Gastroesophageal sphincter (tissue), 4 donors: ENCODE data around the gene FAAH2. TPM values are rescaled to one million over a fixed set of nuclear protein-coding genes. Genes with fewer than 3 reads are reported as not detected.

Experiments
- ATAC-seq: fragments of 150-250 bp; one replicate; pipeline ENCODE4 v1.9.1; 2016; ENCODE audit warnings: mild to moderate bottlenecking, moderate library complexity
- H3K27ac ChIP-seq, 4 donors: fragments of 200-600 bp; sonication (generic) in 3 of 4; 1 replicate in 3 of 4; 2 replicates in 1 of 4; pipeline ENCODE4 v1.5.1; 2016 to 2019
- H3K27me3 ChIP-seq: fragments of 200-600 bp; sonication (generic); one replicate; pipeline ENCODE4 v1.5.1; 2019
- H3K36me3 ChIP-seq, 2 donors: fragments of 200-600 bp; sonication (generic); one replicate each; pipeline ENCODE4 v1.5.1; 2019; ENCODE audit warnings: control low read depth in 1 of 2
- H3K4me1 ChIP-seq, 3 donors: fragments of 200-600 bp; sonication (generic); 1 replicate in 2 of 3; 2 replicates in 1 of 3; pipeline ENCODE4 v1.5.1; 2016 to 2019; ENCODE audit warnings: control low read depth in 2 of 3
- H3K4me3 ChIP-seq, 2 donors: fragments of 200-600 bp; sonication (generic); one replicate each; pipeline ENCODE4 v1.5.1; 2019; ENCODE audit warnings: mild to moderate bottlenecking in 1 of 2, moderate library complexity in 1 of 2
- H3K9me3 ChIP-seq, 3 donors: fragments of 200-600 bp; sonication (generic); one replicate each; pipeline ENCODE4 v1.5.1; 2017 to 2019; ENCODE audit warnings: control low read depth in 2 of 3
- CTCF ChIP-seq, 4 experiments: fragments of 200-600 bp in 2 of 4; fragments of 450-650 bp in 2 of 4; sonication (generic) in 1 of 4; IDR thresholded peaks; one replicate each; pipeline ENCODE4 v1.5.1; 2017 to 2019; ENCODE audit warnings: antibody characterized with exemption in 4 of 4, mild to moderate bottlenecking in 2 of 4, moderate library complexity in 2 of 4
- EP300 ChIP-seq: sonication (generic); formaldehyde crosslinking; IDR thresholded peaks from one replicate; pipeline ENCODE4 v1.6.1; 2017; ENCODE audit warnings: antibody characterized with exemption, mild to moderate bottlenecking
- POLR2A ChIP-seq, 2 donors: fragments of 450-650 bp; IDR thresholded peaks; one replicate each; pipeline ENCODE4 v1.6.1; 2017; ENCODE audit warnings: antibody characterized with exemption in 2 of 2, mild to moderate bottlenecking in 2 of 2, moderate library complexity in 1 of 2
- POLR2AphosphoS5 ChIP-seq: sonication (generic); formaldehyde crosslinking; IDR thresholded peaks from one replicate; pipeline ENCODE4 v1.6.1; 2017; ENCODE audit warnings: antibody characterized with exemption
- WGBS, 2 donors: methylation state at CpG; one replicate each; pipeline ENCODE4 v1.1.5; 2018; ENCODE audit warnings: low coverage in 1 of 2; 5-methylcytosine and 5-hydroxymethylcytosine counted together
- total RNA-seq, 4 donors: library from RNA; depleted of rRNA; stranded (reverse); fragments of >200 nt; gene quantifications; one replicate each; pipeline ENCODE4 v1.1.0, GENCODE V29; 2016

Gene FAAH2
- total RNA-seq, 4 donors from 2014 or later: 0.13 to 0.62 (median 0.42) TPM; not detected in 1

- TF ChIP-seq POLR2A (IDR thresholded peaks at IDR 0.05): no peak
- peak in 2 of 4 experiments; percentile 11 to 50 for TF ChIP-seq CTCF (IDR thresholded peaks at IDR 0.05)
- ATAC-seq: no peak
- no peaks in the 10 kb centered on the region for H3K4me1 ChIP-seq
- WGBS, 2 donors: 0% methylated on average over 1 of the region's 4 CpGs; no CpG with 5 or more reads in 1 of the 2 donors
- no peak overlapping the region for H3K27ac ChIP-seq
- H3K4me3 ChIP-seq: no peak overlapping the region
- no peaks in the 10 kb centered on the region for H3K27me3 ChIP-seq
- H3K36me3 ChIP-seq: no peaks in the 10 kb centered on the region
- H3K9me3 ChIP-seq: no peaks in the 10 kb centered on the region
Observed at GRCh38 chrX:57453901-57454300, 167.4 kb downstream of the FAAH2 start.

- no peaks in the 10 kb centered on the region for H3K9me3 ChIP-seq
- no peaks in the 10 kb centered on the region for H3K36me3 ChIP-seq
- no peak for TF ChIP-seq POLR2A (IDR thresholded peaks at IDR 0.05)
- no peak for TF ChIP-seq POLR2AphosphoS5
- TF ChIP-seq CTCF (IDR thresholded peaks at IDR 0.05): no peak
- no peak for TF ChIP-seq EP300
- ATAC-seq: no peak
- H3K27me3 ChIP-seq: no peaks in the 10 kb centered on the region
- WGBS, 2 donors: no CpG with 5 or more reads among the region's 6 CpGs
- no peak overlapping the region for H3K27ac ChIP-seq
- H3K4me1 ChIP-seq: no peaks in the 10 kb centered on the region
- no peak overlapping the region for H3K4me3 ChIP-seq
Observed at GRCh38 chrX:57481514-57481913, 195.0 kb downstream of the FAAH2 start.

GRCh38 chrX:57516491-57516890 is 230.0 kb downstream of the FAAH2 start:
- H3K4me3 ChIP-seq: no peak overlapping the region
- TF ChIP-seq CTCF (IDR thresholded peaks at IDR 0.05): no peak

GRCh38 chrX:57519578-57520118 is 233.1 kb downstream of the FAAH2 start:
- Histone ChIP-seq H3K36me3 (no peaks in the 10 kb centered on the region), H3K27me3 (no peaks in the 10 kb centered on the region), H3K27ac (no peak overlapping the region), H3K4me3 (no peak overlapping the region), H3K9me3 (no peaks in the 10 kb centered on the region), H3K4me1 (no peaks in the 10 kb centered on the region)
- no peak for TF ChIP-seq EP300
- TF ChIP-seq CTCF (IDR thresholded peaks at IDR 0.05): no peak
- TF ChIP-seq POLR2A (IDR thresholded peaks at IDR 0.05): no peak
- no peak for TF ChIP-seq POLR2AphosphoS5
- no peak for ATAC-seq
- 82% methylated on average over 2 of the region's 2 CpGs for WGBS, 2 donors

More at GRCh38 chrX:57516491-57516890, 230.0 kb downstream of the FAAH2 start:
- H3K27ac ChIP-seq: no peak overlapping the region
- no peaks in the 10 kb centered on the region for H3K4me1 ChIP-seq
- H3K9me3 ChIP-seq: no peaks in the 10 kb centered on the region
- no peaks in the 10 kb centered on the region for H3K36me3 ChIP-seq
- WGBS, 2 donors: 60 to 80% methylated on average over 1 of the region's 5 CpGs
- no peak for ATAC-seq
- H3K27me3 ChIP-seq: no peaks in the 10 kb centered on the region

DNA sequence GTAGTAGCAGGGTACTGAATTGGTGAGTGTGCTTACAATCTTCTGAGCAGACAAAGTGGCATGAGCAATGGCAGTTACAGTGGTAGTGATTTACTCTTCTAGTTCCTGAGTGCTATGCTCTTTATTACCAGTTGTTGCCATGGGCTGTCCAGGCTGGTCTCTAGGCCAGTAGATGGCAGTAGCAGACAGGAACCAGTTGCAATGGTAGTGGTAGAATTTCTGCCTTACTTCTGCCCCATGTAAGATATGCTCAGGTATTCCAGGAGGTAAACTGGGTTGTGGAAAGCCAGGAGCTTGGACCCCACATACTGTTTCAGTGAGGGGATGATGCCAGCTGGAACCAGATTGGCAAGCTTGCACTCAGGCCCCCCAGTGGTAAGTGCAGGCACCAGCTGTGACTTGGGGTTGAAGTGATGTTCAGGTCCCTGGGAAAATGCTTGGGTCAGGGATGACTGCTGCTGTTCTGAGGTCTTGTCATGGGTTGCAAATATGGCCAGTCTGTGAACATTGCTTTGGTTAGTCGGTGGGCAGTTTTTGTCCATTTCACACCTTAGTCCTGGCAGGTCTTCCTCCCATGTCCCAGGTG is 242.3 kb downstream of the FAAH2 start:
- Histone ChIP-seq H3K27ac (no peak overlapping the region), H3K4me1 (no peaks in the 10 kb centered on the region), H3K27me3 (no peaks in the 10 kb centered on the region), H3K9me3 (no peaks in the 10 kb centered on the region), H3K36me3 (no peaks in the 10 kb centered on the region), H3K4me3 (no peak overlapping the region)
- ATAC-seq: no peak
- TF ChIP-seq CTCF (IDR thresholded peaks at IDR 0.05) (no peak), POLR2A (IDR thresholded peaks at IDR 0.05) (no peak), EP300 (no peak), POLR2AphosphoS5 (no peak)
- WGBS, 2 donors: no CpG with 5 or more reads among the region's 1 CpG
